ENCODE measurements around the gene CLEC4F.

The CLEC4F gene

DNA sequence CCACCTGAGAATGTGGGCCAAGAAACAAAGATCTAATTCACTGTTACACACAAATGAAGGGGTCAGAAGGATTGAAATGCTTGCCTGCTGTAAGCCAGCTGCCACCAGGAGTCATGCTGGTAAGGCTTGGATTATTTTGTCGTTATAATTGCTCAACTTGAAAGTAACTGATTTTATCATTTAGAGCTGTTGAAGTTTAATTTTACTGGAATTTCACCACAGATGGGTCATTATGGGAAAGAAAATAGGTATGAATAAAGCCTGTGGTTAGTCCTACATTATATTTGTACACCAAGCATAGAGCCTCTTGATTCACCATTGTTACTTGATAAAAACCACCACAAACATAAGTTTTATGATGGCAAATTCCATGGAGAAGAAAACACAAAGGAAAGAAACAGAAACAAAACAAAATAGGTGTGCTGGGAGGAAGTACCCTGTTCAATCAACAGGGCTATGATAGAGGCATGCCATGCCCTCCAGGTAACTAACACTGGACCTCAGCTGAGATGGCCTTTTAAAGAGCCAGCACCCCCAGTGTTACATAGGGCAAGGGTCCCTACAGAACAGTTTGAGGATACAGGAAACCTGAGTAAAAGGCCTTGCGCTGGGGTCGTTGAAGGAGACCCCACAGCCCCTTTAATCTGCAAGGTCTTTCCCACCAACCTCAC, 3.0 kb downstream of the CLEC4F start:
- H3K27ac ChIP-seq, result no peak overlapping the region
- no peak for TF ChIP-seq EZH2 (IDR thresholded peaks at IDR 0.05)
- TF ChIP-seq FOXP2 (optimal IDR thresholded peaks at IDR 0.05; ENCODE audit: control extremely low read depth, extremely low read length, insufficient read depth), result no peak
- no peak for TF ChIP-seq POLR2AphosphoS5 (IDR thresholded peaks at IDR 0.05; ENCODE audit: borderline replicate concordance, low read depth, low read length)
- no peaks in the 10 kb centered on the region for H3K36me3 ChIP-seq (ENCODE audit: insufficient read depth, low read length)
- H3K9me3 ChIP-seq (ENCODE audit: low read depth, low read length), result no peaks in the 10 kb centered on the region
- no peak overlapping the region for H3K9ac ChIP-seq (ENCODE audit: insufficient read length)
- no peak for DNase-seq (ENCODE audit: low read depth, low spot score)
- no peak overlapping the region for H3K4me3 ChIP-seq

DNA sequence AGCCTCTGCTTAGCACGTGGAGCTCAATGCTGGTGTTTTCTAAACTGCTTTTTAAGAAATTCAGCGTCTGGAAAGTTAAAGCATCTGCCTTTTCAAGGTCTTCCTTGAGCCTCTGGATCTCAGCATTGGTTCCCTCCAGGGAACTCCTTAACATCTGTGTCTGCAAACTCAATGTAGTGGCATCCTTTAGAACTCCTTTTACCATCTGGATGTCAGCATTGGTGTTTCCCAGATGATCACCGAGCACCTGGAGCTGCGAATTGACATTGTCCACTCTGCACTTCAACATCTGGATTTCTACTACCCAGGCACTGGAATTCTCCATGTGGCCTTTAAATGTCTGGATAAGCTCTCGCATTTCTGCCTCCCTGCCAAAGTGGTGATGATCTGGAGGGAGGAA, 3.7 kb downstream of the CLEC4F start:
- TF ChIP-seq FOXP2 (optimal IDR thresholded peaks at IDR 0.05; ENCODE audit: control extremely low read depth, extremely low read length, insufficient read depth) (no peak), POLR2AphosphoS5 (IDR thresholded peaks at IDR 0.05; ENCODE audit: borderline replicate concordance, low read depth, low read length) (no peak), EZH2 (IDR thresholded peaks at IDR 0.05) (no peak)
- no peak overlapping the region for H3K27ac ChIP-seq
- H3K36me3 ChIP-seq (ENCODE audit: insufficient read depth, low read length), result no peaks in the 10 kb centered on the region
- H3K9me3 ChIP-seq (ENCODE audit: low read depth, low read length), result no peaks in the 10 kb centered on the region
- no peak overlapping the region for H3K4me3 ChIP-seq
- no peak for DNase-seq (ENCODE audit: low read depth, low spot score)
- H3K9ac ChIP-seq (ENCODE audit: insufficient read length), result no peak overlapping the region

DNA sequence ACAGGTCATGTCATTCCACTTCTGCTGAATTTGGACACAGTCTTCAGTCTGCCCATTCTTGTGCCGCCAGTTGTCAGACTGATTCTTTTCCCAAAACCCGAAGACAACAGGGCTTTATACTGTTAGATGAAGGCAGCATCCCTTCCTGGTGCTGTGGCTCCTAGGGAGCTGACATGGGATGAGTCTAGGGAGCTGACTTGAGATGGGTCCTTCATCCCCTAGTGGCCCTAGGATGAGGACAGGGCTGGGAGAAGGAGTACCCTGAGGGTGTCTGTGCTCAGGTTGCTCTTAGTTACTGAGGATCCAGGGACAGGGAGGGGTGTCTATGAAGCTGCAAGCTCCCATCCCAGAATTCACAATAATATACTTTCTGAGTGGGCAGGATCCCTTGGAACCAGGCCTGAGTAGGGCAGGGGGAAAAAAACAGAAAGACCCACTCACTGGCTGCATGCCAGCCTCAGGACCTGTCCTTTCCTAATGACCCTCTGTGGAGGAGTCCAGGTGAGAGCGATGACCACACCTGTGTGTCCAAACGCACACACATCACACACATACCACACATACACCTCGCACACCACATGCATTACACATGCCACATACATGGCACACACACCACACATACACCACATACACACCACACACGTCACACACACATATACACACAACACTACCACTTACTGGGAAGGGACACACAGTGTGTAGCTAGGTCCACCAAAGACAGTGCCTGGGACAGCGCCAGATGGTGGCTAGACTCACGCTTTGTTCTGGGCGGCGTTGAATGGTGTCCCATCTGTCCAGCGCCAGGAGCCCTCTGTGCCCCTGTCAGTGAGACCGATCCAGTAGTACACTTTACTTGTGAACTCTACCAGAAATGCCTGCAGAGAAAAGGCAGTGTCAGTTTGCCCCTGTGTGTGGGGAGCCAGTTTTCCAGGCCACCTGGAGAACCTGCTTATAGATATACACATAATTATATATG, 11.1 kb downstream of the CLEC4F start:
- Histone ChIP-seq H3K36me3 (ENCODE audit: insufficient read depth, low read length) (no peaks in the 10 kb centered on the region), H3K9ac (ENCODE audit: insufficient read length) (no peak overlapping the region), H3K4me3 (no peak overlapping the region), H3K9me3 (ENCODE audit: low read depth, low read length) (no peaks in the 10 kb centered on the region), H3K27ac (no peak overlapping the region)
- no peak for DNase-seq (ENCODE audit: low read depth, low spot score)
- TF ChIP-seq FOXP2 (optimal IDR thresholded peaks at IDR 0.05; ENCODE audit: control extremely low read depth, extremely low read length, insufficient read depth) (no peak), EZH2 (IDR thresholded peaks at IDR 0.05) (no peak), POLR2AphosphoS5 (IDR thresholded peaks at IDR 0.05; ENCODE audit: borderline replicate concordance, low read depth, low read length) (no peak)

DNA sequence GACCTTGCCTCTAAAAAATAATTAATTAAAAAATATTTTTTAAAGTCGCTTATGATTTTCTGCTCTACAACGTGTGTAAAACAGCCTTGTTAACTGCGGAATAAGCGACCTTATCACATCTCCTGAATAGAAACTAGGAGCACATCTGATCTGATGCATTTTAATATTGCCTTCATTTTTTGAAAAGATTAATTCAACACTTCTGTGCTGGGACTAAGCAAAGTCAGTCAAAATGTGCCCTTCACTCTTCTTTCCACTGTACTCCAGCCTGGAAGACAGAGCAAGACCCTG, 12.6 kb downstream of the CLEC4F start:
- no peak overlapping the region for H3K27ac ChIP-seq
- no peaks in the 10 kb centered on the region for H3K36me3 ChIP-seq (ENCODE audit: insufficient read depth, low read length)
- no peak for DNase-seq (ENCODE audit: low read depth, low spot score)
- H3K9me3 ChIP-seq (ENCODE audit: low read depth, low read length), result no peaks in the 10 kb centered on the region
- TF ChIP-seq FOXP2 (optimal IDR thresholded peaks at IDR 0.05; ENCODE audit: control extremely low read depth, extremely low read length, insufficient read depth), result no peak
- no peak overlapping the region for H3K4me3 ChIP-seq
- H3K9ac ChIP-seq (ENCODE audit: insufficient read length), result no peak overlapping the region

DNA sequence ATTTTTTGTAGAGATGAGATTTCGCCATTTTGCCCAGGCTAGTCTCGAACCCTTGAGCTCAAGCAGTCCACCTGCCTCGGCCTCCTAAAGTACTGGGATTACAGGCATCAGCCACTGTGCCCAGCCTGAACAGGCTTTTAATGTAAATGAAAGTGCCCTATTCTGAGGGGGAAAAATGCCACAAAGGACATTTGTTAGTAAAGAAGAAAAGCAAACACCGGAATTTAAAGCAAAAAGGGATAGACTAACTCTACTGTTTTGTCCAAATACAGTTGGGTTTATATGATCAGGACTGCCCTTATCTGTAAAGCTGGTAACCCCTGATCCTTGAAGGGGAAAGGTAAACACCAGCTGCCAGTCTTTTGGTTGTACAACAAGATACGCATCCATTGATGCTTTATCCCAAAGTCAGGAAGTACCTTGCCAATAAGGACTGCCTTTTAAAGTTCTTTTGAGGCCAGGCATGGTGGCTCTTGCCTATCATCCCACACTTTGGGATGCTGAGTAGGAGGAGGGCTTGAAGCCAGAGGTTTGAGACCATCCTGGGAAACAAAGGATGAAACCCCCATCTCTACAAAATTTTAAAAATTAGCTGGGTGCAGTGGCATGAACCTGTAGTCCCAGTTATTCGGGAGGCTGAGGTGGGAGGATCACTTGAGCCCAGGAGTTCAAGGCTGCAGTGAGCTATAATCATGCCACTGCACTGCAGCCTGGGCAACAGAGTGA, 13.1 kb downstream of the CLEC4F start:
- H3K27ac ChIP-seq, result no peak overlapping the region
- H3K36me3 ChIP-seq (ENCODE audit: insufficient read depth, low read length), result no peaks in the 10 kb centered on the region
- H3K9me3 ChIP-seq (ENCODE audit: low read depth, low read length), result no peaks in the 10 kb centered on the region
- no peak overlapping the region for H3K4me3 ChIP-seq
- H3K9ac ChIP-seq (ENCODE audit: insufficient read length), result no peak overlapping the region
- TF ChIP-seq POLR2AphosphoS5 (IDR thresholded peaks at IDR 0.05; ENCODE audit: borderline replicate concordance, low read depth, low read length) (no peak), FOXP2 (optimal IDR thresholded peaks at IDR 0.05; ENCODE audit: control extremely low read depth, extremely low read length, insufficient read depth) (no peak), EZH2 (IDR thresholded peaks at IDR 0.05) (no peak)
- DNase-seq (ENCODE audit: low read depth, low spot score), result no peak

DNA sequence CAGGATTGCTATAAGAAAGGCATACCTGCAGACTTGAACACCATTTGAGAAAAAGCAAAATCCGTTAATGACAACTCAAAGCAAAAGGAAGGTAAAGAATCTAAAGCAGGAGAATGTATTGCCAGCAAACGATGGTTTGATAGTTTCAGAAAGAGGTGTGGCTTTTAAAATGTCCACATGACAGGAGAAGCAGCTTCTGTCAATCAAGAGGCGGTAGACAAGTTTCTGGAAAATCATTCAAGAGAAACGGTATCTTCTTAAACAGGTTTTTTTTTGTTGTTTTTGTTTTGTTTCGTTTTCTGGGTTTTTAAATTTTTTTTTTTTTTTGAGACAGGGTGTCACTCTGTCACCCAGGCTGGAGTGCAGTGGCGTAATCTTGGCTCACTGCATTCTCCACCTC, 13.8 kb downstream of the CLEC4F start:
- TF ChIP-seq FOXP2 (optimal IDR thresholded peaks at IDR 0.05; ENCODE audit: control extremely low read depth, extremely low read length, insufficient read depth) (no peak), POLR2AphosphoS5 (IDR thresholded peaks at IDR 0.05; ENCODE audit: borderline replicate concordance, low read depth, low read length) (no peak), EZH2 (IDR thresholded peaks at IDR 0.05) (no peak)
- H3K9ac ChIP-seq (ENCODE audit: insufficient read length), result no peak overlapping the region
- no peak for DNase-seq (ENCODE audit: low read depth, low spot score)
- no peaks in the 10 kb centered on the region for H3K36me3 ChIP-seq (ENCODE audit: insufficient read depth, low read length)
- no peaks in the 10 kb centered on the region for H3K9me3 ChIP-seq (ENCODE audit: low read depth, low read length)
- H3K4me3 ChIP-seq, result no peak overlapping the region
- no peak overlapping the region for H3K27ac ChIP-seq

DNA sequence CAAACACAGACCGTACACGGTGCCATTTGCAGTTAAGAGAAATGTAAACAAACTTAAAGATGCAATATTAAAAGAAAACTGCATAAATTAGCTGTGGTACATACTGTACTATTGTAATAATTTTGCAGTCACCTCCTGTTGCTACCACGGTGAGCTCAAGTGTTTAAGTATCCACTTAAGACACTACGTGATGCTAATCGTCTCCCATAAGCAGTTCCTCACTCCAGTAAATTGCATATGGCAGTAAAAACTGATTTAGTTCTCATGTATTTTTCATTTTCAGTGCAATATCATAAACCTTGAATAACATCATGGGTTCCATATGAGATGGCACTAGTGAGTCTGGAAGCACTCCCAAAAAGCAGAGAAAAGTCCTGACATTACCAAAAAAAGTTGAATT, 14.4 kb downstream of the CLEC4F start:
- H3K9ac ChIP-seq (ENCODE audit: insufficient read length), result no peak overlapping the region
- H3K9me3 ChIP-seq (ENCODE audit: low read depth, low read length), result no peaks in the 10 kb centered on the region
- no peak overlapping the region for H3K4me3 ChIP-seq
- TF ChIP-seq EZH2 (IDR thresholded peaks at IDR 0.05) (no peak), FOXP2 (optimal IDR thresholded peaks at IDR 0.05; ENCODE audit: control extremely low read depth, extremely low read length, insufficient read depth) (no peak)
- DNase-seq (ENCODE audit: low read depth, low spot score), result no peak
- H3K27ac ChIP-seq, result no peak overlapping the region
- H3K36me3 ChIP-seq (ENCODE audit: insufficient read depth, low read length), result no peaks in the 10 kb centered on the region

DNA sequence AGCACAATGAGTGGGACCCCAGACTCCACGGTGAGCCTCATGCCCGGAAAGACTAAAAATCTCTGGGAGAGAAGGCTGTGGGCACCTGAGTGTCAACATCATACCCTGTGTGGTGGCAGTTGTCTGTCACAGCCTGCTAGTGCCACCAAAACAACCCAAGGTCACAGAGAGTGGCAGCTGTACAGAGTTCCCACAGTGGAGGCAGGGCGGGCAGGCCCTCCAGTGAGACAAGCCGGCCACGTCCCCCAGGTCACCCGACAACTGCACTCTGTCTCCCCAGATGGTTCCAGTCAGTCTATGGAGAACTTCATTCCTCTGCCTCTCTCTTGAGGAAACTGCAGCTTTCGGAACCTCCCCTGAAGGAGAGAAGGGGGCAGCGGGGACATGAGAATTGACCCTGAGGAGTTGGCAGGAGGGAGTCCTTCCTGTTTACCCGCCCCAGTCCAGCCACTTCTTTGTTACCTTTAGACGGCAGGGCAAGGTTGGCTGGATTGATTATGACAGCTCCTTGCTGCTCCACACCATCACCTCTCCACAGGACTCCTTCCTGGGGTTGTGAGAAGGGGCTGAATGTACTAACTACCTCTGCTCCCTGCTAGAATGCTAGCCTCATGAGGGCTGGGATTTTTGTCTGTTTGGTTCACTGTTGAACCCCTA, 18.7 kb downstream of the CLEC4F start:
- TF ChIP-seq POLR2AphosphoS5 (IDR thresholded peaks at IDR 0.05; ENCODE audit: borderline replicate concordance, low read depth, low read length), result no peak
- TF ChIP-seq FOXP2 (optimal IDR thresholded peaks at IDR 0.05; ENCODE audit: control extremely low read depth, extremely low read length, insufficient read depth), result no peak
- TF ChIP-seq EZH2 (IDR thresholded peaks at IDR 0.05), result no peak
- no peak for DNase-seq (ENCODE audit: low read depth, low spot score)
- Histone ChIP-seq H3K4me3 (no peak overlapping the region), H3K36me3 (ENCODE audit: insufficient read depth, low read length) (no peaks in the 10 kb centered on the region), H3K9me3 (ENCODE audit: low read depth, low read length) (no peaks in the 10 kb centered on the region), H3K27ac (no peak overlapping the region), H3K9ac (ENCODE audit: insufficient read length) (no peak overlapping the region)

All from SK-N-MC (cell line).